Neural progenitor cell (in vitro differentiated cells): ENCODE data around the gene ACSM6. TPM values are rescaled to one million over a fixed set of nuclear protein-coding genes. Genes with fewer than 3 reads are reported as not detected.

Experiments
- DNase-seq: peaks from one replicate; pipeline ENCODE4 v3.0.0-alpha.2; 2016; ENCODE audit warnings: low spot score
- H2AFZ ChIP-seq: fragments of 200-600 bp; sonication (generic); replicated peaks from 2 replicates; pipeline ENCODE4 v1.6.1; 2016; ENCODE audit warnings: antibody characterized with exemption
- H3F3A ChIP-seq: fragments of 200-600 bp; sonication (generic); 2 replicates; pipeline ENCODE4 v1.6.1; 2016; ENCODE audit warnings: antibody characterized with exemption, low read depth
- H3K27ac ChIP-seq: fragments of 200-600 bp; sonication (generic); 2 replicates; pipeline ENCODE4 v1.5.1; 2016; ENCODE audit warnings: mild to moderate bottlenecking
- H3K27me3 ChIP-seq: fragments of 200-600 bp; sonication (generic); 2 replicates; pipeline ENCODE4 v1.6.1; 2016; ENCODE audit warnings: mild to moderate bottlenecking, moderate library complexity
- H3K36me3 ChIP-seq: fragments of 200-600 bp; sonication (generic); 2 replicates; pipeline ENCODE4 v1.5.1; 2016
- H3K4me1 ChIP-seq: fragments of 200-600 bp; sonication (generic); 2 replicates; pipeline ENCODE4 v1.6.1; 2016; ENCODE audit warnings: mixed run types
- H3K4me2 ChIP-seq: fragments of 200-600 bp; sonication (generic); 2 replicates; pipeline ENCODE4 v1.6.1; 2016
- H3K4me3 ChIP-seq: fragments of 200-600 bp; sonication (generic); 2 replicates; pipeline ENCODE4 v1.5.1; 2016
- H3K79me2 ChIP-seq: fragments of 200-600 bp; sonication (generic); 2 replicates; pipeline ENCODE4 v1.6.1; 2016; ENCODE audit warnings: low read depth
- H3K9ac ChIP-seq: fragments of 200-600 bp; sonication (generic); 2 replicates; pipeline ENCODE4 v1.6.1; 2016
- H3K9me3 ChIP-seq: fragments of 200-600 bp; sonication (generic); 2 replicates; pipeline ENCODE4 v1.5.1; 2016; ENCODE audit warnings: low read depth
- H4K20me1 ChIP-seq: fragments of 200-600 bp; sonication (generic); 2 replicates; pipeline ENCODE4 v1.6.1; 2016; ENCODE audit warnings: low read depth
- H3K27ac Mint-ChIP-seq: 3 replicates; pipeline ENCODE4 v1.8.0; 2021; ENCODE audit warnings: mixed read lengths
- H3K27me3 Mint-ChIP-seq: 2 replicates; pipeline ENCODE4 v1.8.0; 2022; ENCODE audit warnings: low read depth, mild to moderate bottlenecking, inconsistent platforms, moderate library complexity, mixed read lengths; ENCODE audit not compliant: insufficient read depth
- H3K36me3 Mint-ChIP-seq: 3 replicates; pipeline ENCODE4 v1.8.0; 2021; ENCODE audit warnings: mixed read lengths
- H3K4me1 Mint-ChIP-seq: 3 replicates; pipeline ENCODE4 v1.8.0; 2021; ENCODE audit warnings: mixed read lengths
- H3K4me3 Mint-ChIP-seq: 3 replicates; pipeline ENCODE4 v1.8.0; 2021; ENCODE audit warnings: mild to moderate bottlenecking, moderate library complexity, mixed read lengths
- H3K9me3 Mint-ChIP-seq: 3 replicates; pipeline ENCODE4 v1.8.0; 2020; ENCODE audit warnings: mixed read lengths
- CTCF ChIP-seq: fragments of 200-600 bp; sonication (generic); IDR thresholded peaks from 2 replicates; pipeline ENCODE4 v1.5.1; 2017; ENCODE audit warnings: antibody characterized with exemption, mild to moderate bottlenecking
- EZH2 ChIP-seq: fragments of 200-600 bp; sonication (generic); IDR thresholded peaks from 2 replicates; pipeline ENCODE4 v1.6.1; 2017; ENCODE audit warnings: antibody characterized with exemption, mild to moderate bottlenecking, moderate library complexity
- EZH2phosphoT487 ChIP-seq: fragments of 200-600 bp; sonication (generic); IDR thresholded peaks from 2 replicates; pipeline ENCODE4 v1.6.1; 2017; ENCODE audit warnings: antibody characterized with exemption
- total RNA-seq: library from RNA; depleted of rRNA; stranded (reverse); fragments of >200 nt; gene quantifications from 2 replicates; pipeline ENCODE4 v1.2.3, GENCODE V29; 2015; ENCODE audit warnings: low replicate concordance

The ACSM6 gene
- total RNA-seq, 1 donor from 2014 or later, result not detected

GRCh38 chr10:95208702-95209391 is 14.8 kb downstream of the ACSM6 start:
- peak overlapping the region; percentile 91 for H2AFZ ChIP-seq
- H3K4me3 ChIP-seq, result no peak overlapping the region
- H4K20me1 ChIP-seq, result no peaks in the 10 kb centered on the region
- no peak overlapping the region for H3K9ac ChIP-seq
- no peaks in the 10 kb centered on the region for H3K27me3 ChIP-seq
- DNase-seq, result no peak
- H3K27me3 Mint-ChIP-seq, result peaks cover 3% of the 10 kb centered on the region
- H3K36me3 Mint-ChIP-seq, result no peaks in the 10 kb centered on the region
- H3F3A ChIP-seq, result no peaks in the 10 kb centered on the region
- H3K27ac Mint-ChIP-seq, result no peak overlapping the region
- H3K9me3 ChIP-seq, result no peaks in the 10 kb centered on the region
- TF ChIP-seq CTCF (peak; percentile 48), EZH2phosphoT487 (no peak), EZH2 (no peak)
- H3K4me2 ChIP-seq, result no peak overlapping the region
- peaks cover 3% of the 10 kb centered on the region for H3K4me1 Mint-ChIP-seq
- H3K9me3 Mint-ChIP-seq, result no peaks in the 10 kb centered on the region
- H3K4me3 Mint-ChIP-seq, result no peak overlapping the region
- no peaks in the 10 kb centered on the region for H3K79me2 ChIP-seq
- no peak overlapping the region for H3K27ac ChIP-seq
- no peaks in the 10 kb centered on the region for H3K36me3 ChIP-seq
- no peaks in the 10 kb centered on the region for H3K4me1 ChIP-seq

GRCh38 chr10:95209509-95210127 is 15.6 kb downstream of the ACSM6 start:
- Mint-ChIP-seq H3K9me3 (no peaks in the 10 kb centered on the region), H3K36me3 (no peaks in the 10 kb centered on the region), H3K4me3 (no peak overlapping the region), H3K27me3 (peaks cover 3% of the 10 kb centered on the region), H3K4me1 (peaks cover 3% of the 10 kb centered on the region), H3K27ac (no peak overlapping the region)
- H3K9me3 ChIP-seq, result no peaks in the 10 kb centered on the region
- DNase-seq, result no peak
- H3K4me2 ChIP-seq, result no peak overlapping the region
- no peak overlapping the region for H3K27ac ChIP-seq
- no peak overlapping the region for H3K4me3 ChIP-seq
- no peaks in the 10 kb centered on the region for H3K4me1 ChIP-seq
- H3K27me3 ChIP-seq, result no peaks in the 10 kb centered on the region
- TF ChIP-seq CTCF (no peak), EZH2 (no peak), EZH2phosphoT487 (no peak)
- no peaks in the 10 kb centered on the region for H3K36me3 ChIP-seq
- H2AFZ ChIP-seq, result peak overlapping the region; percentile 91
- no peaks in the 10 kb centered on the region for H3F3A ChIP-seq
- H3K79me2 ChIP-seq, result no peaks in the 10 kb centered on the region
- H3K9ac ChIP-seq, result no peak overlapping the region
- H4K20me1 ChIP-seq, result no peaks in the 10 kb centered on the region

GRCh38 chr10:95211606-95212279 is 17.7 kb downstream of the ACSM6 start:
- Histone ChIP-seq H3K36me3 (no peaks in the 10 kb centered on the region), H3K4me2 (no peak overlapping the region), H3K9me3 (no peaks in the 10 kb centered on the region), H3F3A (no peaks in the 10 kb centered on the region), H2AFZ (no peak overlapping the region), H3K4me3 (no peak overlapping the region), H3K79me2 (no peaks in the 10 kb centered on the region), H3K9ac (no peak overlapping the region), H4K20me1 (no peaks in the 10 kb centered on the region), H3K27me3 (no peaks in the 10 kb centered on the region), H3K4me1 (no peaks in the 10 kb centered on the region), H3K27ac (no peak overlapping the region)
- TF ChIP-seq CTCF (no peak), EZH2phosphoT487 (no peak), EZH2 (no peak)
- Mint-ChIP-seq H3K36me3 (no peaks in the 10 kb centered on the region), H3K4me3 (no peak overlapping the region), H3K9me3 (no peaks in the 10 kb centered on the region), H3K4me1 (peaks cover 3% of the 10 kb centered on the region), H3K27ac (no peak overlapping the region), H3K27me3 (peaks cover 3% of the 10 kb centered on the region)
- DNase-seq, result no peak
